Measurements from ENCODE around the gene CEMP1.

Gene CEMP1

GRCh38 chr16:2482249-2482648 lies 49.0 kb downstream of the CEMP1 start:
- no peak for DNase-seq
- TF ChIP-seq GATA1 (IDR thresholded peaks at IDR 0.05; ENCODE audit: low read depth, low read length) = no peak
- no peak for TF ChIP-seq POLR2A (IDR thresholded peaks at IDR 0.05; ENCODE audit: low read length)

- no peak for DNase-seq
- TF ChIP-seq POLR2A (IDR thresholded peaks at IDR 0.05; ENCODE audit: low read length) = no peak
- TF ChIP-seq GATA1 (IDR thresholded peaks at IDR 0.05; ENCODE audit: low read depth, low read length) = no peak
Observed at GRCh38 chr16:2481676-2482075, 49.5 kb downstream of the CEMP1 start.

- TF ChIP-seq GATA1 (IDR thresholded peaks at IDR 0.05; ENCODE audit: low read depth, low read length) (no peak), POLR2A (IDR thresholded peaks at IDR 0.05; ENCODE audit: low read length) (no peak)
- DNase-seq = no peak
Observed at GRCh38 chr16:2480948-2481347, 50.3 kb downstream of the CEMP1 start.
